ENCODE results near the gene ZNF385B.

Gene ZNF385B

DNA sequence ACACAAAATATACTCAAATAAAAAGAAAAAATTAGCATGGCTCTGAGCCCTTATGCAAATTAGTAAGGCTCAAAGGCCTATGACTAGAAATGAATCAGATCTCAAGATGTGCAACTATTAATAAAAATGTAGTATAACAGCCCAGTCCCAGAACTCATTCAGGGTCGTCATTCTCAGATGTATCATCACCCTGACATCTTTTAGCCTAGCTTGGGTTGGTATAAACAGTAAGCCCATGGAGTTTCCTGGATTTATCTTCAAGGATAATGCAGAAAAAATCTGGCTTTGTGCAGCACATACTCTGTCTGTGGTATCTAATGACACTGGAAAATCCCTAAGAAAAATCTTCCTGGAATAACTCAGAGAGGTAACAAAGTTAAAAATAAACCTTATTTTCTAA lies 239.3 kb downstream of the ZNF385B start:
- peaks cover 6% of the 10 kb centered on the region for H3K9me3 Mint-ChIP-seq
- no peaks in the 10 kb centered on the region for H3K27me3 Mint-ChIP-seq (ENCODE audit: low read depth)
- H3K4me1 Mint-ChIP-seq (ENCODE audit: low read depth): no peaks in the 10 kb centered on the region
- H3K4me3 Mint-ChIP-seq: no peak overlapping the region
- no peaks in the 10 kb centered on the region for H3K36me3 Mint-ChIP-seq (ENCODE audit: low read depth)
- no peak overlapping the region for H3K27ac Mint-ChIP-seq
- no peak for DNase-seq (ENCODE audit: low spot score)

DNA sequence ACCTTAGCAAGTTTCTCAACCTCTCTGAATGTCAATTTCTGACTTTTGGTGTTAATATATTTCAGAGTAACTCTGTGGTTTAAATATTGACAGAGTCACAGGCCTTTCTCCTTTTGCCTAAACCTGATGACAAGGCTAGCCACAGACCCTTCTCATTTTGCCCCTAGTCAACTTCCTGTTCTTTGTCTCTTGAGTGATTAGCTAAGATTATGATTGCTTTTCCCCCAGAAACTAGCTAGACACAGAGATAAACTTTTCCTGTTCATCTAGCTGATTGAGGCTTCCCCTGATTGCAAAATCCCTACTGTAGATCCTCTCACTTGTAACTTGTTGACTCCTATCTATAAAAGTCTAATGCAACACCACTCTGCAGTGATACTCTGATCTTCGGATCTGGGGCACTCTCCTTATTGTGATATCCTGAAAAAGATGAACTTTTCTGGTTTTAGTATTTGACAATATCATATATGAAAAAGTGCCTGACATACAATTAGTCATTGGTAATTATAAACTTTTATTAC lies 241.4 kb downstream of the ZNF385B start:
- no peak for DNase-seq (ENCODE audit: low spot score)
- H3K27ac Mint-ChIP-seq: no peak overlapping the region
- H3K9me3 Mint-ChIP-seq: peaks cover 6% of the 10 kb centered on the region
- H3K4me3 Mint-ChIP-seq: no peak overlapping the region
- no peaks in the 10 kb centered on the region for H3K27me3 Mint-ChIP-seq (ENCODE audit: low read depth)
- H3K36me3 Mint-ChIP-seq (ENCODE audit: low read depth): no peaks in the 10 kb centered on the region
- no peaks in the 10 kb centered on the region for H3K4me1 Mint-ChIP-seq (ENCODE audit: low read depth)

DNA sequence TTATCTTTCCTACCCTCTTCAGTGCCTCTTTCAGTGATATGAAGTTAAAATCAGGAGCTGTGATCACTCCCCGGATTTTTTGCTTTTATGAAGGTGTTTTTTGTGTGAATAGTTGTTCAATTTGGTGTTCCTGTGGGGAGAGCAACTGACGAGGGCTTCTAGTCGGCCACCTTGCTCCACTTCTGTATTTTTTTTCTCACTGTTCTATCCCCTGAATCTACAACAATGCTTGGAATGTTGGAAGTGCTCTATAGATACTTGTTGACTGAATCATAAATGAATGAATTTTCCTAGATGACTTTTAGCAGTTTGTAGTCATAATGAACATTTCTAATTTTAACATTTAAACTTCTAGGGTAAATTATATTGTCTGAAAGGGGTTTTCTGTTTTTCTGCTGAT lies 247.3 kb downstream of the ZNF385B start:
- DNase-seq (ENCODE audit: low spot score): no peak
- Mint-ChIP-seq H3K36me3 (ENCODE audit: low read depth) (no peaks in the 10 kb centered on the region), H3K4me1 (ENCODE audit: low read depth) (no peaks in the 10 kb centered on the region), H3K9me3 (no peaks in the 10 kb centered on the region), H3K4me3 (no peak overlapping the region), H3K27me3 (ENCODE audit: low read depth) (no peaks in the 10 kb centered on the region), H3K27ac (no peak overlapping the region)

DNA sequence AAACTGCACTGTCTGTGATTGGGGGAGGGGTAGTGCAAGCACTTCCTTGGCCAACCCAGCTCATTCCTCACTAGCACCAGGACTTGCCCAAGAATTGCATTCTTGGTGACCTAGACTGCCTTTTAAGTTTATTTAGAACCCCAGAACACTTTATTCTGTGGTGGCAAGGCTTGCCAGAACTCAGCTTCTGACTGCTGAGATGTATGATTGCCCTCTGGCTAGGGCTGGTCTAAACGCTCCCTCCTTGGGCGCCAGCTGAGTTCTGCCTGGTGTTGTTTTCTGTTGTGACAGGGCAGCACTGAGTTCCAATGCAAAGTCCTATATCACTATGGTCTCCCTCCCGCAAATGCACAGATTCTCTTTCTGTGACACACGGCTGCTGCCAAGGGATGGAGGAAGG lies 247.7 kb downstream of the ZNF385B start:
- H3K9me3 Mint-ChIP-seq: no peaks in the 10 kb centered on the region
- DNase-seq (ENCODE audit: low spot score): no peak
- no peak overlapping the region for H3K27ac Mint-ChIP-seq
- no peaks in the 10 kb centered on the region for H3K4me1 Mint-ChIP-seq (ENCODE audit: low read depth)
- H3K27me3 Mint-ChIP-seq (ENCODE audit: low read depth): no peaks in the 10 kb centered on the region
- no peak overlapping the region for H3K4me3 Mint-ChIP-seq
- H3K36me3 Mint-ChIP-seq (ENCODE audit: low read depth): no peaks in the 10 kb centered on the region

DNA sequence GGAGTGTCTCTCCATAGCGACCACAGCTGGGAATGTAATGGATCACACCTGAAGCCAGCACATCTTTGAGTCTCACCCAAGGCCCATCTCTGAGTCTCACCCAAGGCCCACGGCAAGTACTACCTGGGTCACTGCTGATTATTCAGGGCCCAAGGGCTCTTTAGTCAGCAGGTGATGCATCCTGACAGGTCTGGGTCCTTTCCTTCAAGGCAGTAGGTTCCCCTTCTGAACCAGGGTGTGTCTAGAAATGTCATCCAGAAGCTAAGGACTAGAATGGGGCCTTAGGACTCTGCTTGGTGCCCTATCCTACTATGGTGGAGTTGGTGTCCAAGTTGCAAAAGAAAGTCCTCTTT lies 248.1 kb downstream of the ZNF385B start:
- no peaks in the 10 kb centered on the region for H3K9me3 Mint-ChIP-seq
- H3K27me3 Mint-ChIP-seq (ENCODE audit: low read depth): no peaks in the 10 kb centered on the region
- no peaks in the 10 kb centered on the region for H3K36me3 Mint-ChIP-seq (ENCODE audit: low read depth)
- no peak for DNase-seq (ENCODE audit: low spot score)
- H3K4me1 Mint-ChIP-seq (ENCODE audit: low read depth): no peaks in the 10 kb centered on the region
- H3K27ac Mint-ChIP-seq: no peak overlapping the region
- no peak overlapping the region for H3K4me3 Mint-ChIP-seq

DNA sequence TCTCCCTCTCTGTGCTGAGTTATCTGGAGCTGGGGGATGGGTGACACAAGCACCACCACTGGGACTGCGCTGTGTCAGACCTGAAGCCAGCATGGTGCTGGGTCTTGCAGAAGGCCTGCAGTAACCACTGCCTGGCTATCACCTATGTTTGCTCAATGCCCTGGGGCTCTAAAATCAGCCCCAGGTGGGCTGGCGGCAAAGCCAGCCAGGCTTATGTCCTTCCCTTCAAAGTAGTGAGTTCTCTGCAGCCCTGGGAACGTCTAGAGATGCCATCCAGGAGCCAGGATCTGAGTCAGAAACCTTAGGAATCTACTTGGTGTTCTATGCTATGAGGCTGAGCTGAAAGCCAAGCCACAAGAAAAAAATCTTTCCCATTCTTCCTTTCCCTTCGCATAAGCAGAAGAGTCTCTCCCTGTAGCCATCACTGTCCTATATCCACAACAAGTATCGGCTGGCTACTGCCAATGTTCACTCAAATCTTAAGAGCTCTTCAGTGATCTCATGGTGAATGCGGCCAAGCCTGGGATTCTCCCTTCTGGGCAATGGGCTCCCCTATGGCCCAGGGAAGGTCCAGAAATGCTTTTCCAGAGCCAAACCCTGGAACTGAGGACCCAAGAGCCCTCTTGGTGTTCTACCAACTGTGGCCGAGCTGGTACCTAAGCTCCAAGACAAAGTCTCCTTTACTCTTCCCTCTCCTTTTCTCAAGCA lies 248.7 kb downstream of the ZNF385B start:
- H3K4me1 Mint-ChIP-seq (ENCODE audit: low read depth): no peaks in the 10 kb centered on the region
- H3K36me3 Mint-ChIP-seq (ENCODE audit: low read depth): no peaks in the 10 kb centered on the region
- H3K4me3 Mint-ChIP-seq: no peak overlapping the region
- DNase-seq (ENCODE audit: low spot score): no peak
- H3K27ac Mint-ChIP-seq: no peak overlapping the region
- H3K9me3 Mint-ChIP-seq: no peaks in the 10 kb centered on the region
- no peaks in the 10 kb centered on the region for H3K27me3 Mint-ChIP-seq (ENCODE audit: low read depth)

DNA sequence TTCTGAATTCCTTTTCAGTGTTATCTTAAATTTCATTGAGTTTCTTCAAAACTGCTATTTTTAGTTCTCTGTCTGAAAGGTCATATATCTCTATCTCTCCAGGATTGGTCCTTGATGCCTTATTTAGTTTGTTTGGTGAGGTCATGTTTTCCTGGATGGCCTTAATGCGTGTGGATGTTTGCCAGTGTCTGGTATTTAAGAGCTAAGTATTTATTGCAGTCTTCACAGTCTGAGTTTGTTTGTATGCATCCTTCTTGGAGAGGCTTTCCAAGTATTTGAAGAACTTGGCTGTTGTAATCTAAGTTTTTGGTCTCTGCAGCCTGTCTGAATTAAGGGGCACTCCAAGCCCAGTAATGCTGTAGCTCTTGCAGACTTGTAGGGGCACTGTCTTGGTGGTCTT lies 249.3 kb downstream of the ZNF385B start:
- no peaks in the 10 kb centered on the region for H3K27me3 Mint-ChIP-seq (ENCODE audit: low read depth)
- H3K27ac Mint-ChIP-seq: no peak overlapping the region
- DNase-seq (ENCODE audit: low spot score): no peak
- no peaks in the 10 kb centered on the region for H3K9me3 Mint-ChIP-seq
- H3K4me1 Mint-ChIP-seq (ENCODE audit: low read depth): no peaks in the 10 kb centered on the region
- no peaks in the 10 kb centered on the region for H3K36me3 Mint-ChIP-seq (ENCODE audit: low read depth)
- H3K4me3 Mint-ChIP-seq: no peak overlapping the region

DNA sequence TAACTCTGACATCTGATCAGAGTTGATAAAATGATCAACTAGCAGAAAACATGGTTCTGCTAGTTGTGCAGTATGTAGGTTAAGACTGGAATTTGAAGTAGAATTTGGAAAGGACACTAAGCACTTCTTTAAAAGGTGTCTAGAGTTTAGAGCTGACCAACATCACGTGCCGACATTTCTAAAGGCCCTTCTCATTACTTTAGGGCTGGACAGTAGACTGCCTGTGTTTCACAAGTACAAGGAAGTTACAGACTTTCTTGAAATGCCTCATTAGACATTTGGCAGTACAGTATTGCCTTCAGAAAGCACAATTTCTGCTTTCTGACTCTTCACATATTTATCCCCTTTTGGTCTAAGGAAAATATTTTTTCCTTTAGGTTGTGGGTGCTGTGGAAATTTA lies 255.3 kb downstream of the ZNF385B start:
- no peaks in the 10 kb centered on the region for H3K27me3 Mint-ChIP-seq (ENCODE audit: low read depth)
- no peak overlapping the region for H3K27ac Mint-ChIP-seq
- no peak for DNase-seq (ENCODE audit: low spot score)

DNA sequence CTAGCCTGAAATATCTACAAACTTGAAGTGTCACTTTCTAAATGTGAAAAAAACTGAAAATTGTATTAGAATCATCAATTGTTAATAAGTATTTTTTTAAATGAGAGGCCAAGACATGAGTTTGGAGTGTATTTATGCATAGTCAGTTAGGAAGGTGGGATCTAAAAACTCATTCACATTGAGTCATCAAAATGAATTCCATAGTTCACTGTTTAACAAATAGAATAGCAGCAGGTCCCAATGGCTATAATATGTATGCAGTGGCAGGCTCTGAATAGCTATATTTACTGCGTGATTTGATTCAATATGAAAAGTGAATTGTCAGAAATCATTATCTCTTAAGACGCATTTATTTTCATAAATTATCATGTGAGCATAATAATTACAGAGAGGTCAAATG lies 256.1 kb downstream of the ZNF385B start:
- Mint-ChIP-seq H3K9me3 (no peaks in the 10 kb centered on the region), H3K36me3 (ENCODE audit: low read depth) (no peaks in the 10 kb centered on the region), H3K27me3 (ENCODE audit: low read depth) (no peaks in the 10 kb centered on the region), H3K27ac (no peak overlapping the region), H3K4me3 (no peak overlapping the region), H3K4me1 (ENCODE audit: low read depth) (no peaks in the 10 kb centered on the region)
- DNase-seq (ENCODE audit: low spot score): no peak

More for the DNA sequence above, 255.3 kb downstream of the ZNF385B start:
- Mint-ChIP-seq H3K36me3 (ENCODE audit: low read depth) (no peaks in the 10 kb centered on the region), H3K4me1 (ENCODE audit: low read depth) (no peaks in the 10 kb centered on the region), H3K9me3 (no peaks in the 10 kb centered on the region), H3K4me3 (no peak overlapping the region)

DNA sequence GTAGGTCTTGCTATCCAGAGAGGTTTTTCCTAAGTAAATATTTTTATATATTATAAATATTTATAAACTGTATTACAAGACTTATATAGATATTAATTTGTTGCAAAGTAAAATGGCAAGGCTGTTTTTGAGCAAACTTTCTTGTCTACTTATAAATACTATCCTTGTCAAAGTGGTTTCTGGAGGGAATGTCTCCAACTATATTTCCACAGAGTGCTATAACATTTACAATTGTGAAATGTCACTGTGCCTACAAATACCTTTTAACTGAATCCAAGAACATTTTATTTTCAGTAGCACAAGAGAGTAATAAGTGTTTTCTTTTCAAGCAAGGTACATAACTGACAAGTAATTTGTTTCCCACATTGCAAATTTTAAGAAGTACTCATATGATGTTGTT lies 256.8 kb downstream of the ZNF385B start:
- Mint-ChIP-seq H3K36me3 (ENCODE audit: low read depth) (no peaks in the 10 kb centered on the region), H3K27ac (no peak overlapping the region), H3K4me1 (ENCODE audit: low read depth) (no peaks in the 10 kb centered on the region), H3K27me3 (ENCODE audit: low read depth) (no peaks in the 10 kb centered on the region), H3K9me3 (no peaks in the 10 kb centered on the region), H3K4me3 (no peak overlapping the region)
- no peak for DNase-seq (ENCODE audit: low spot score)

DNA sequence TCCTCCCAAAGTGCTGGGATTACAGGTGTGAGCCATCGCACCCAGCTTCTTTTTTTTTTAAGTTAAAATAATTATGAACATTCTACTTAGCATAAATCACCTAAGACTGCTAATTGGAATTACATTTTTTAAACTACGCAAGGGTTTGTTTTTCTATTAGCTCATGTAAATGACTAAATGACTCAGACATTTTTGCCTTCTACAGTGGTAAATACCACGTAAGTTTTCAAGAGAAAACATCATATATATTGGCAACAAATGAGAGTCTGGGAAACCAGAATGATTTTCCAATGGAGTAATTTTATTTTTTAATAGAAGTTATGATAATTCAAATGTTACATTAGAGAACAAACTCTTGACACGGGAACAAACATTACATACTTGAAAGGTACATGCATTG lies 259.0 kb downstream of the ZNF385B start:
- Mint-ChIP-seq H3K36me3 (ENCODE audit: low read depth) (no peaks in the 10 kb centered on the region), H3K27ac (no peak overlapping the region), H3K9me3 (no peaks in the 10 kb centered on the region), H3K4me1 (ENCODE audit: low read depth) (no peaks in the 10 kb centered on the region), H3K27me3 (ENCODE audit: low read depth) (no peaks in the 10 kb centered on the region), H3K4me3 (no peak overlapping the region)
- DNase-seq (ENCODE audit: low spot score): no peak

DNA sequence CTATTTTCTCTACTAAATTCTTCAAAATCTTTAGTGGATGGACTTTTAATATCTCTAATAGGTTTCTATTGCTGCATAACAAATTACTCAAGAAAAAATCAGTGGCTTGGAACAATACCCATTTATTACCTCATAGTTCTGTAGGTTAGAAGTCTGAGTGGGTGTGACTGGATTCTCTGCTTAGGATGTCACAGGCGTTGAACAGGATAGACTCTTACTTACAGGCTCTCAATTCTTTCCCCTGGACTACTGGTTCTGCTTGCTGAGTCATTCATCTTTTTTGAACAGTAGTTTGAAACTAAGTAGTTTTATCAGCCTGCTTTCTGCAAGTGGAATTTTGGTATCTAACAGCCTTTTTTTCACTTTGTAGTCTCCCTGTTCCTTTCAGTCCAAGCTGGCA lies 265.4 kb downstream of the ZNF385B start:
- Mint-ChIP-seq H3K36me3 (ENCODE audit: low read depth) (no peaks in the 10 kb centered on the region), H3K4me1 (ENCODE audit: low read depth) (peaks cover 2% of the 10 kb centered on the region), H3K27ac (no peak overlapping the region), H3K4me3 (no peak overlapping the region), H3K9me3 (no peaks in the 10 kb centered on the region), H3K27me3 (ENCODE audit: low read depth) (no peaks in the 10 kb centered on the region)
- DNase-seq (ENCODE audit: low spot score): no peak

DNA sequence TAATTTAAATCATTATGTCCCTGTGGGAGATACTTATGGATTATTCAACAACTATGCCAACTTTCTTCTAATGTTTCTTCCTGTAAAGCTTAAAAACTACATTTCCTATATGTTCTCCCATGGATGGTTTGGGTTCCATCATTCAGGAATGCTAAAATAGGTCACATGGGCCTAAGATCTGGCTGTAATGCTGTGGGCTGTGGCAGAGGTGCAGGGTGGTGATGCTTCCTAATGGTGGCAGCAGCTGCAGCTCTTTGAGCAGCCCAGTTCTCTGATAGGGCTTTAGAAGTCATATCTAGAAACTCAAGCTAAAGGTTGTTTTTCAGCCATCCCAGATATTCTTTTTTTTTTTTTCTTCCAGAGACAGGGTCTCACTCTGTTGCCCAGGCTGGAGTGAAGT lies 266.1 kb downstream of the ZNF385B start:
- H3K36me3 Mint-ChIP-seq (ENCODE audit: low read depth): no peaks in the 10 kb centered on the region
- no peaks in the 10 kb centered on the region for H3K27me3 Mint-ChIP-seq (ENCODE audit: low read depth)
- no peaks in the 10 kb centered on the region for H3K9me3 Mint-ChIP-seq

DNA sequence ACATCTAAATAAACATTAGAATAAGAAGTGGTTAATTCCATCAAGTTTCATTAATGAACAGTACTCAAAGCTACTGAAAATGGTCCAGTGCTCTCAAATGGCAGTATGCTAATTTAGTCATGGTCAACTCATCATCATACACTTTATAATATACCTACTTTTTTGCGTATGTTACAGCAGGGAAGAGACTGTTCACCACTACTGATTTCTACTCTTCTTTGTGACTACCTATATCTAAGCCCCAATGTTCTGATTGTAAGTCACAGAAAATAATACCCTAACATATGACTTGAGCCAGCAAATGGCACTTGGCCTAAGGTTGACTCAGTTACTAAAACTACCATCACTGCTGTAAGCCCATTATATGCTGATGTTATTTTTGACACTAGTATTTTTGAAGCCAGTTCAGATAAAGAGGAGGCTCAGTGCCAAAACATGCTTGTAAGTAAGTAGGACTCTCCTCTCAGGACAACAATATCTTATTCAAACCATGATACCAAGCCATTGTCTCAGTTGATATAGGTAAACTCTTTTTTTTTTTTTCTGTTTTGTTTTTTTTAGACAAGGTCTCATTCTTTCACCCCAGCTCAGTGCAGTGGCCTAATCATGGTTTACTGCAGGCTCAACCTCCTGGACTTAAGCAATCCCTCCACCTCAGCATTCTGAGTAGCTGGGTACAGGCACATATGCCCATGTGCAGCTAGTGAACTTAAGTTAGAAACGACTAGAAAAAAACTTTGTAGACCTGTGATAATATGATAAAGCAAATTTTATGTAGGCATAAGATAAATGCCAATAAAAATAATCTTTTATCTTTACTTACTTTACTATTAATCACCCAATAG lies 266.9 kb downstream of the ZNF385B start:
- H3K36me3 Mint-ChIP-seq (ENCODE audit: low read depth): no peaks in the 10 kb centered on the region
- no peaks in the 10 kb centered on the region for H3K9me3 Mint-ChIP-seq
- no peak overlapping the region for H3K4me3 Mint-ChIP-seq
- H3K27me3 Mint-ChIP-seq (ENCODE audit: low read depth): no peaks in the 10 kb centered on the region
- H3K27ac Mint-ChIP-seq: no peak overlapping the region
- no peak for DNase-seq (ENCODE audit: low spot score)
- peaks cover 2% of the 10 kb centered on the region for H3K4me1 Mint-ChIP-seq (ENCODE audit: low read depth)

More for the DNA sequence above, 266.1 kb downstream of the ZNF385B start:
- no peak overlapping the region for H3K4me3 Mint-ChIP-seq
- no peak overlapping the region for H3K27ac Mint-ChIP-seq
- no peak for DNase-seq (ENCODE audit: low spot score)
- H3K4me1 Mint-ChIP-seq (ENCODE audit: low read depth): peaks cover 2% of the 10 kb centered on the region

Measured in T-helper 2 cell treated with Interferon-gamma antibody and Interleukin-4, amounts not matched to agents 5 μg/mL and 100 μg/mL, for 36 hours (primary cell).